K562 (cell line): ENCODE measurements around the gene TRDMT1. TPM values are rescaled to one million over a fixed set of nuclear protein-coding genes. Genes with fewer than 3 reads are reported as not detected.

Experiments used
- AFF1 ChIP-seq, 2 experiments: fragments of 450-650 bp; IDR thresholded peaks; 2 replicates each; pipeline ENCODE4 v1.6.1; 2018; ENCODE audit warnings: mild to moderate bottlenecking in 2 of 2, low read depth in 1 of 2; ENCODE audit not compliant: partially characterized antibody in 2 of 2
- ATF3 ChIP-seq, 2 experiments: fragments of 450-650 bp in 1 of 2; sonication (generic) in 1 of 2; formaldehyde crosslinking in 1 of 2; IDR thresholded peaks in 1 of 2; conservative IDR thresholded peaks in 1 of 2; 2 replicates each; pipeline versions ENCODE4 v1.6.1 to v1.8.1; 2016 to 2023; ENCODE audit warnings: mild to moderate bottlenecking in 2 of 2, moderate library complexity in 2 of 2, inconsistent platforms in 1 of 2, missing genetic modification reagents in 1 of 2
- FOXA1 ChIP-seq: fragments of 450-650 bp; IDR thresholded peaks from 2 replicates; pipeline ENCODE4 v1.6.1; 2016; ENCODE audit warnings: mild to moderate bottlenecking, borderline replicate concordance
- GATA2 ChIP-seq: sonication (generic); formaldehyde crosslinking; IDR thresholded peaks from 2 replicates; pipeline ENCODE4 v1.4.0; 2020; ENCODE audit warnings: mild to moderate bottlenecking, missing genetic modification reagents
- GTF3C2 ChIP-seq: IDR thresholded peaks from 3 replicates; pipeline ENCODE4 v1.6.1; 2011; ENCODE audit warnings: borderline replicate concordance, mild to moderate bottlenecking, moderate library complexity; ENCODE audit not compliant: insufficient read length; ENCODE audit errors: extremely low read depth
- HIVEP1 ChIP-seq: fragments of 250-450 bp; sonication (Bioruptor Pico); IDR thresholded peaks from 2 replicates; pipeline ENCODE4 v1.4.0; 2020; ENCODE audit warnings: mild to moderate bottlenecking
- KDM5B ChIP-seq: fragments of 200-600 bp; sonication (generic); IDR thresholded peaks from 2 replicates; pipeline ENCODE4 v1.6.1; 2012; ENCODE audit warnings: low read depth, mild to moderate bottlenecking, moderate library complexity, low read length, control low read depth, inconsistent platforms; ENCODE audit not compliant: insufficient replicate concordance
- KLF10 ChIP-seq: fragments of 250-450 bp; sonication (Bioruptor Pico); IDR thresholded peaks from 2 replicates; pipeline ENCODE4 v1.6.1; 2021; ENCODE audit warnings: matching md5 sums
- MAFK ChIP-seq: IDR thresholded peaks from 2 replicates; pipeline ENCODE4 v1.6.1; 2011; ENCODE audit warnings: low read length, improper control_type of control experiment
- MECOM ChIP-seq: fragments of 250-450 bp; sonication (Bioruptor Pico); IDR thresholded peaks from 2 replicates; pipeline ENCODE4 v1.8.0; 2022; ENCODE audit warnings: inconsistent platforms
- NCOA6 ChIP-seq: fragments of 450-650 bp; IDR thresholded peaks from 2 replicates; pipeline ENCODE4 v1.6.1; 2017; ENCODE audit warnings: mild to moderate bottlenecking
- SUPT5H ChIP-seq: fragments of 450-650 bp; IDR thresholded peaks from 2 replicates; pipeline ENCODE4 v1.6.1; 2016
- TAF7 ChIP-seq: fragments of 450-650 bp; IDR thresholded peaks from 2 replicates; pipeline ENCODE4 v1.6.1; 2016; ENCODE audit warnings: missing genetic modification characterization, missing compliant biosample characterization
- TOE1 ChIP-seq, 2 experiments: fragments of 450-650 bp in 1 of 2; sonication (generic) in 1 of 2; formaldehyde crosslinking in 1 of 2; IDR thresholded peaks; 2 replicates each; pipeline versions ENCODE4 v1.7.1 to v1.8.0; 2016 to 2022; ENCODE audit warnings: borderline replicate concordance in 2 of 2, mild to moderate bottlenecking in 2 of 2, antibody characterized with exemption in 1 of 2, inconsistent platforms in 1 of 2, low read depth in 1 of 2, missing genetic modification reagents in 1 of 2, moderate library complexity in 1 of 2
- ZKSCAN3 ChIP-seq: fragments of 250-450 bp; sonication (Bioruptor Pico); IDR thresholded peaks from 2 replicates; pipeline ENCODE4 v1.4.0; 2020
- ZNF384 ChIP-seq: IDR thresholded peaks from 2 replicates; pipeline ENCODE4 v1.6.1; 2012; ENCODE audit warnings: low read depth, low read length, improper control_type of control experiment
- polyA plus RNA-seq, 8 experiments: library from polyadenylated mRNA; depleted of rRNA in 4 of 8; stranded (reverse) in 5 of 8; unstranded in 3 of 8; fragments of >200 nt; fragmentation: Nextera tagmentation in 2 of 8; fragmentation: Illumina TruSeq in 1 of 8; extraction: Ambion mirVana in 2 of 8; extraction: Trizol in 1 of 8; gene quantifications; 2 replicates each; pipeline versions ENCODE4 v1.2.1 to v1.2.3, GENCODE V29; 2011 to 2014; ENCODE audit warnings: inconsistent platforms in 1 of 8, missing spikeins in 1 of 8
- total RNA-seq, 7 experiments: library from RNA; depleted of rRNA in 6 of 7; stranded (reverse); fragments of >200 nt in 6 of 7; fragmentation: Illumina TruSeq in 2 of 7; extraction: Trizol in 2 of 7; gene quantifications; 2 replicates each; pipeline versions ENCODE4 v1.2.1 to v1.2.3, GENCODE V29; 2011 to 2021; ENCODE audit warnings: low replicate concordance in 1 of 7
- TF ChIP-seq, protein P1 (sequence below): fragments of 450-650 bp; conservative IDR thresholded peaks from 2 replicates; pipeline ENCODE4 v1.6.1; 2016; ENCODE audit warnings: missing genetic modification characterization, low read depth, mild to moderate bottlenecking, control low read depth, missing compliant biosample characterization

TRDMT1 gene
- total and polyA plus RNA-seq, 9 of the 15 experiments (the other 6 are each of a cell fraction or from before 2014, with no cell fraction given) = 5.4 to 12.6 (median 9.3) TPM

DNA sequence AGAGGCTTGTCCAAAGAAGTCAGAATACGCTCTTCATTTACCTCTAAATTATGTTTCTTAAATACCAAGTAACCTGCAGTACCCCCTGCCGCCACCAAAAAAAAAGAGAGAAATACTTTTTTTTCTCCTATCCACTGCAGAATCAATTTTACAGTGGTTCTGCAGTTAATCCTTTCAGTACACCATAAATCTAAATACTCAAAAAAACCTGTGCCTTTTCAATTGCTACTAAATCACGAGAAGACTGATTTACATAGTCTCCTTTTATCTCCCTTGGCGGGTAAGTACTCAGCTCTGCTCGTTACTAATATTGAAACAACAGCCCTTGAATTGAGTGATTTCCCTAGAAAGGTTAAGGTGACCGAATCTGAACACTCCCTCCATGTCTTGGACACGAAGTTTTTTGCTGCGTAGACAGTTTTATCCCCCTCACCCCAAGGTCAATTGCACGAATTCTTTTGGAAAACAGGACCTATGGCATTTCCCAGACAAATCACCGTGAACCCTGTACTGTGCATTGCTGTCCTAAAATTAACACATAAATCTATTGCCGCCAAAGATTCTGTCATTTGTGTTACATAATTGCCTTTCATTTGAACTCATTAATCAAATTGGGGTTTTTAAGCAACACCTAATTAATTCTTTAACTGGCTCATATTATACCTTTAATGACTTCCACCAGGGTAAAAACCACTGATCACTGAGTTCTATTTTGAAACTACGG, 26.1 kb upstream of the TRDMT1 start (continued):
- TF ChIP-seq HIVEP1 (CRISPR knock-in tag) (no peak), GTF3C2 (no peak), SUPT5H (no peak), KLF10 (CRISPR knock-in tag) (no peak), ZNF384 (peak; percentile 73), ATF3 (IDR thresholded peaks at IDR 0.05) (no peak), ATF3 (CRISPR knock-in tag; conservative IDR thresholded peaks at IDR 0.05) (no peak), GATA2 (CRISPR knock-in tag) (no peak), ZKSCAN3 (CRISPR knock-in tag) (no peak), AFF1 (IDR thresholded peaks at IDR 0.05; ENCODE audit: low read depth in 1 of 2, partially characterized antibody in 2 of 2) (peak in 1 of 2 experiments; percentile 11), NCOA6 (peak; percentile 35; the same call in 1 of the 2 replicates), MECOM (CRISPR knock-in tag) (no peak), KDM5B (no peak), MAFK (peak; percentile 98), TAF7 (tag) (no peak), TOE1 (IDR thresholded peaks at IDR 0.05; ENCODE audit: borderline replicate concordance) (no peak), TOE1 (CRISPR knock-in tag; IDR thresholded peaks at IDR 0.05; ENCODE audit: borderline replicate concordance, low read depth) (no peak), FOXA1 (no peak)
- TF ChIP-seq, protein P1, sequence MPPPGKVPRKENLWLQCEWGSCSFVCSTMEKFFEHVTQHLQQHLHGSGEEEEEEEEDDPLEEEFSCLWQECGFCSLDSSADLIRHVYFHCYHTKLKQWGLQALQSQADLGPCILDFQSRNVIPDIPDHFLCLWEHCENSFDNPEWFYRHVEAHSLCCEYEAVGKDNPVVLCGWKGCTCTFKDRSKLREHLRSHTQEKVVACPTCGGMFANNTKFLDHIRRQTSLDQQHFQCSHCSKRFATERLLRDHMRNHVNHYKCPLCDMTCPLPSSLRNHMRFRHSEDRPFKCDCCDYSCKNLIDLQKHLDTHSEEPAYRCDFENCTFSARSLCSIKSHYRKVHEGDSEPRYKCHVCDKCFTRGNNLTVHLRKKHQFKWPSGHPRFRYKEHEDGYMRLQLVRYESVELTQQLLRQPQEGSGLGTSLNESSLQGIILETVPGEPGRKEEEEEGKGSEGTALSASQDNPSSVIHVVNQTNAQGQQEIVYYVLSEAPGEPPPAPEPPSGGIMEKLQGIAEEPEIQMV = 0 out of 2 replicates have a peak, but pooled peaks have one; percentile 16
